GM18502 (cell line): ENCODE measurements around the gene TFAM.
"Not testable (repeated sequence)": the region's sequence is repeated elsewhere in the genome, so short reads cannot be mapped to it uniquely, and the experiment has no call there.

ENCODE experiments used
- ATAC-seq: cut with Tn5 transposase; IDR thresholded peaks from one replicate; pipeline ENCODE4 v1.9.1; 2021; ENCODE audit warnings: mild to moderate bottlenecking; ENCODE audit not compliant: unreplicated experiment, poor library complexity

The TFAM gene

GRCh38 chr10:58371473-58371872, 13.7 kb upstream of the TFAM start:
- ATAC-seq: no peak

GRCh38 chr10:58372607-58373441, 12.4 kb upstream of the TFAM start:
- ATAC-seq: peak; percentile 82

GRCh38 chr10:58373442-58373827, 11.8 kb upstream of the TFAM start:
- peak; percentile 30 for ATAC-seq

GRCh38 chr10:58382489-58382995, 2.7 kb upstream of the TFAM start:
- ATAC-seq: no peak

- peak; percentile 73 for ATAC-seq
Observed at GRCh38 chr10:58384095-58384494, 1.1 kb upstream of the TFAM start.

GRCh38 chr10:58384544-58384998, 639 bp upstream of the TFAM start:
- peak; percentile 1 for ATAC-seq

- ATAC-seq: peak; percentile 5
Observed at GRCh38 chr10:58385784-58386112, 538 bp downstream of the TFAM start.

GRCh38 chr10:58389024-58389423, 3.8 kb downstream of the TFAM start:
- no peak for ATAC-seq

- ATAC-seq: no peak
Observed at GRCh38 chr10:58393317-58393716, 8.1 kb downstream of the TFAM start.

GRCh38 chr10:58394471-58394870, 9.3 kb downstream of the TFAM start:
- ATAC-seq: no peak

- no peak for ATAC-seq
Observed at GRCh38 chr10:58396057-58396456, 10.8 kb downstream of the TFAM start.

GRCh38 chr10:58397830-58398229, 12.6 kb downstream of the TFAM start:
- no peak for ATAC-seq

GRCh38 chr10:58399410-58399809, 14.2 kb downstream of the TFAM start:
- no peak for ATAC-seq

GRCh38 chr10:58400609-58401008, 15.4 kb downstream of the TFAM start:
- no peak for ATAC-seq

- ATAC-seq: no peak
Observed at GRCh38 chr10:58404001-58404400, 18.8 kb downstream of the TFAM start.

GRCh38 chr10:58409956-58410610, 24.9 kb downstream of the TFAM start:
- ATAC-seq: no peak

GRCh38 chr10:58412502-58412961, 27.3 kb downstream of the TFAM start:
- ATAC-seq: no peak

- ATAC-seq: no peak
Observed at GRCh38 chr10:58414270-58415041, 29.2 kb downstream of the TFAM start.

GRCh38 chr10:58415757-58416156, 30.5 kb downstream of the TFAM start:
- no peak for ATAC-seq

GRCh38 chr10:58417902-58418301, 32.7 kb downstream of the TFAM start:
- ATAC-seq: not testable (repeated sequence)

GRCh38 chr10:58424176-58424575, 39.0 kb downstream of the TFAM start:
- ATAC-seq: no peak
